ENCODE measurements around the gene DCST2.

The DCST2 gene

GRCh38 chr1:155030243-155030795, 3.3 kb downstream of the DCST2 start:
- no peak for DNase-seq (ENCODE audit: insufficient read length, low spot score)
- no peak for FAIRE-seq

- FAIRE-seq (no peak), DNase-seq (ENCODE audit: insufficient read length, low spot score) (no peak)
These were observed 3.9 kb downstream of the DCST2 start for GRCh38 chr1:155029513-155030242.

GRCh38 chr1:155026588-155026987, 7.0 kb downstream of the DCST2 start:
- DNase-seq (ENCODE audit: insufficient read length, low spot score) (no peak), FAIRE-seq (no peak)

GRCh38 chr1:155026154-155026553, 7.4 kb downstream of the DCST2 start:
- FAIRE-seq (no peak), DNase-seq (ENCODE audit: insufficient read length, low spot score) (no peak)

GRCh38 chr1:155024315-155024714, 9.3 kb downstream of the DCST2 start:
- FAIRE-seq (no peak), DNase-seq (ENCODE audit: insufficient read length, low spot score) (no peak)

GRCh38 chr1:155023627-155024026, 10.0 kb downstream of the DCST2 start:
- DNase-seq (ENCODE audit: insufficient read length, low spot score) (no peak), FAIRE-seq (no peak)

GRCh38 chr1:155022927-155023236, 10.7 kb downstream of the DCST2 start:
- DNase-seq (ENCODE audit: insufficient read length, low spot score), result no peak
- no peak for FAIRE-seq

- DNase-seq (ENCODE audit: insufficient read length, low spot score) (no peak), FAIRE-seq (no peak)
These were observed 11.2 kb downstream of the DCST2 start for GRCh38 chr1:155022136-155022926.

GRCh38 chr1:155019377-155020245, 14.0 kb downstream of the DCST2 start:
- DNase-seq (ENCODE audit: insufficient read length, low spot score) (no peak), FAIRE-seq (no peak)

- FAIRE-seq, result no peak
- no peak for DNase-seq (ENCODE audit: insufficient read length, low spot score)
These were observed 14.8 kb downstream of the DCST2 start for GRCh38 chr1:155018617-155019348.

- FAIRE-seq, result no peak
These were observed 15.7 kb downstream of the DCST2 start for GRCh38 chr1:155017946-155018316.

GRCh38 chr1:155017041-155017945, 16.3 kb downstream of the DCST2 start:
- DNase-seq (ENCODE audit: insufficient read length, low spot score), result peak; percentile 88
- FAIRE-seq, result peak; percentile 85

More at GRCh38 chr1:155017946-155018316, 15.7 kb downstream of the DCST2 start:
- no peak for DNase-seq (ENCODE audit: insufficient read length, low spot score)

GRCh38 chr1:155016231-155016831, 17.2 kb downstream of the DCST2 start:
- FAIRE-seq (no peak), DNase-seq (ENCODE audit: insufficient read length, low spot score) (no peak)

GRCh38 chr1:155015527-155016230, 17.9 kb downstream of the DCST2 start:
- no peak for FAIRE-seq
- no peak for DNase-seq (ENCODE audit: insufficient read length, low spot score)

- no peak for DNase-seq (ENCODE audit: insufficient read length, low spot score)
- FAIRE-seq, result no peak
These were observed 18.7 kb downstream of the DCST2 start for GRCh38 chr1:155014709-155015508.

- DNase-seq (ENCODE audit: insufficient read length, low spot score) (no peak), FAIRE-seq (no peak)
These were observed 19.9 kb downstream of the DCST2 start for GRCh38 chr1:155013632-155014031.

- DNase-seq (ENCODE audit: insufficient read length, low spot score), result no peak
- no peak for FAIRE-seq
These were observed 20.6 kb downstream of the DCST2 start for GRCh38 chr1:155012776-155013602.

All from GM19239 (cell line).